HFFc6 (cell line): Measurements from ENCODE around the gene TPPP. TPM values are rescaled to one million over a fixed set of nuclear protein-coding genes. Genes with fewer than 3 reads are reported as not detected.

ENCODE experiments used
- DNase-seq: peaks from one replicate; pipeline ENCODE4 v3.0.0-alpha.2; 2018
- H3K27ac Mint-ChIP-seq: 2 replicates; pipeline ENCODE4 v1.8.0; 2020; ENCODE audit warnings: mild to moderate bottlenecking, mixed read lengths
- H3K27me3 Mint-ChIP-seq: 2 replicates; pipeline ENCODE4 v1.8.0; 2021; ENCODE audit warnings: mild to moderate bottlenecking, moderate library complexity, mixed read lengths; ENCODE audit not compliant: insufficient read depth
- H3K36me3 Mint-ChIP-seq: 2 replicates; pipeline ENCODE4 v1.8.0; 2021; ENCODE audit warnings: low read depth, mixed read lengths
- H3K4me1 Mint-ChIP-seq: 2 replicates; pipeline ENCODE4 v1.8.0; 2020; ENCODE audit warnings: low read depth, mixed read lengths
- H3K4me3 Mint-ChIP-seq: 2 replicates; pipeline ENCODE4 v1.8.0; 2020; ENCODE audit warnings: mild to moderate bottlenecking, moderate library complexity, mixed read lengths
- H3K9me3 Mint-ChIP-seq: 2 replicates; pipeline ENCODE4 v1.8.0; 2020; ENCODE audit warnings: mild to moderate bottlenecking, mixed read lengths
- total RNA-seq, 6 experiments: library from RNA; stranded (reverse); fragmentation: NEBNext Ultra II Directional; extraction: Animal tissue kit (Norgen Biotek cat#: 25700); gene quantifications; 2 replicates in 1 of 6; 3 replicates in 5 of 6; pipeline ENCODE4 v1.2.3, GENCODE V29; 2021
- TF ChIP-seq, protein P1 (sequence below): fragments of 200-600 bp; sonication (generic); IDR thresholded peaks from 2 replicates; pipeline ENCODE4 v1.5.0; 2021; ENCODE audit warnings: antibody characterized with exemption, mild to moderate bottlenecking

The TPPP gene
- total RNA-seq, 6 experiments from 2014 or later, result 0.19 to 0.43 (median 0.30) TPM

DNA sequence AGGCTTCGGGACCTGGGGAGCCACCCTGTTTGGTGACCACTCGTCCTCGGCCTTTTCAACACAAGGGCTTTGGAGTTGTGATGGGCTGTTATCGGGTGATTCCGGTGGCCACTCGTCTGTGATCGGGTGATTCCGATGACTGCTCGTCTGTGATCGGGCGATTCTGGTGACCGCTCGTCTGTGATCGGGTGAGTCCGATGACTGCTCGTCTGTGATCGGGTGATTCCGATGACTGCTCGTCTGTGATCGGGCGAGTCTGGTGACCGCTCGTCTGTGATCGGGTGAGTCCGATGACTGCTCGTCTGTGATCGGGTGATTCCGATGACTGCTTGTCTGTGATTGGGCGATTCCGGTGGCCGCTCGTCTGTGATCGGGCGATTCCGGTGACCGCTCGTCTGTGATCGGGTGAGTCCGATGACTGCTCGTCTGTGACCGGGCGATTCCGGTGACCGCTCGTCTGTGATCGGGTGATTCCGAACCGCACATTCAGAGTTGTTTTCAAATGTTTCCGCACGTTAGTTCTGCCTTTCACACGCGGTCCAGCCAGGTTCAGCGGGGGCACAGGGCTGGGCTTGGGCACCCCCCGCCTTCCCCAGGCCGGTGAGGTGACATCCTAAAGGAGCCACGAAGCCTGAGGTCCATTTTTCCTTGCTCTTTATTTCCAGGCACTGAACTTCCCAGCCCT is 30.3 kb downstream of the TPPP start:
- Mint-ChIP-seq H3K27me3 (no peaks in the 10 kb centered on the region; the same call in none of the 2 replicates), H3K9me3 (peaks cover 6% of the 10 kb centered on the region; the same call in 1 of the 2 replicates), H3K27ac (no peak overlapping the region), H3K4me3 (no peak overlapping the region), H3K4me1 (peaks cover 7% of the 10 kb centered on the region), H3K36me3 (peaks cover 36% of the 10 kb centered on the region)
- no peak for DNase-seq
- TF ChIP-seq, protein P1, sequence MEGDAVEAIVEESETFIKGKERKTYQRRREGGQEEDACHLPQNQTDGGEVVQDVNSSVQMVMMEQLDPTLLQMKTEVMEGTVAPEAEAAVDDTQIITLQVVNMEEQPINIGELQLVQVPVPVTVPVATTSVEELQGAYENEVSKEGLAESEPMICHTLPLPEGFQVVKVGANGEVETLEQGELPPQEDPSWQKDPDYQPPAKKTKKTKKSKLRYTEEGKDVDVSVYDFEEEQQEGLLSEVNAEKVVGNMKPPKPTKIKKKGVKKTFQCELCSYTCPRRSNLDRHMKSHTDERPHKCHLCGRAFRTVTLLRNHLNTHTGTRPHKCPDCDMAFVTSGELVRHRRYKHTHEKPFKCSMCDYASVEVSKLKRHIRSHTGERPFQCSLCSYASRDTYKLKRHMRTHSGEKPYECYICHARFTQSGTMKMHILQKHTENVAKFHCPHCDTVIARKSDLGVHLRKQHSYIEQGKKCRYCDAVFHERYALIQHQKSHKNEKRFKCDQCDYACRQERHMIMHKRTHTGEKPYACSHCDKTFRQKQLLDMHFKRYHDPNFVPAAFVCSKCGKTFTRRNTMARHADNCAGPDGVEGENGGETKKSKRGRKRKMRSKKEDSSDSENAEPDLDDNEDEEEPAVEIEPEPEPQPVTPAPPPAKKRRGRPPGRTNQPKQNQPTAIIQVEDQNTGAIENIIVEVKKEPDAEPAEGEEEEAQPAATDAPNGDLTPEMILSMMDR, result no peak

DNA sequence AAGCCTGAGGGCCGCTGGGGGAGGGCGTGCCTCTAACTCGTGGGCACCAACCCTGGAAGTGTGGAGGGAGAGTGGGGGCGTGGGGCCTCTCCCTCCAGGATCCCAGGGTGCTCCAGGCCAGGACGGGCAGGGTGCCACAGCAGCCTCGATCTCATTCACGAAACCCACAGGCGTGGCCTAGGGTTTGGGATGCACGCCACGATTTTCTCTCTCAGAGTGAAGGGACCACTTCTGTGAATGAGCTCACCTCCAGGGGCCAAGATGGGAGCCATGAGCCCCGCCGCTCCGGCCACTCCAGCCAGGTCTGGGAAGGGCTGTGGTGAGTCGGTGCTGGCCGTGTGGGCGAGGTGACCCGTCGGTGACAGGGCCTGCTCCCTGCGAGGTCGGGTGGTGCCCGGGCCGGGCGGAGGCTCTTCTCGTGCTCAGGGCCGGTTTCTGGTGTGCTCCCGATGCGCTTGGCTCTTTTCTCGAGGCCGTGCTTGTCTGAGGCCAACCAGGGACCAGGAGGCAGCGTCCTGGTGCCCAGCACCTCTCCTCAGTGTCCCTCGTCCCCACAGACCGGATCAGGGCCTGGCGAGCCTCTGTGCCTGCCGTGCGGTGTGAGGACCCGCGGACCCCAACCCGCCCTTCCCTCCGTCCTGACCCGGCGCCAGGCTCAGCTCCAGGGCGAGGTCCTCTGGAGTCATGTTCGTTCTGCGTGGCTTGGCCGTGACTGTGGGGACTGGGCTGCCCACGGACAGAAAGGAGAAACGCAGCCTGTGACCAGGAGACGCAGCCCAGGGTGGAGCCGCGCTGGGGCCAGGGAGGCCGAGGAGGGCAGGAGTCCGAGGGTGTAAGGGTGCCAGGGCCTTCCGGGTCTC is 31.0 kb downstream of the TPPP start:
- no peak for DNase-seq
- peaks cover 37% of the 10 kb centered on the region for H3K36me3 Mint-ChIP-seq
- no peaks in the 10 kb centered on the region; the same call in none of the 2 replicates for H3K27me3 Mint-ChIP-seq
- TF ChIP-seq, protein P1, result no peak
- H3K27ac Mint-ChIP-seq, result no peak overlapping the region
- H3K9me3 Mint-ChIP-seq, result peaks cover 6% of the 10 kb centered on the region; the same call in 1 of the 2 replicates
- no peak overlapping the region for H3K4me3 Mint-ChIP-seq
- peaks cover 15% of the 10 kb centered on the region for H3K4me1 Mint-ChIP-seq

DNA sequence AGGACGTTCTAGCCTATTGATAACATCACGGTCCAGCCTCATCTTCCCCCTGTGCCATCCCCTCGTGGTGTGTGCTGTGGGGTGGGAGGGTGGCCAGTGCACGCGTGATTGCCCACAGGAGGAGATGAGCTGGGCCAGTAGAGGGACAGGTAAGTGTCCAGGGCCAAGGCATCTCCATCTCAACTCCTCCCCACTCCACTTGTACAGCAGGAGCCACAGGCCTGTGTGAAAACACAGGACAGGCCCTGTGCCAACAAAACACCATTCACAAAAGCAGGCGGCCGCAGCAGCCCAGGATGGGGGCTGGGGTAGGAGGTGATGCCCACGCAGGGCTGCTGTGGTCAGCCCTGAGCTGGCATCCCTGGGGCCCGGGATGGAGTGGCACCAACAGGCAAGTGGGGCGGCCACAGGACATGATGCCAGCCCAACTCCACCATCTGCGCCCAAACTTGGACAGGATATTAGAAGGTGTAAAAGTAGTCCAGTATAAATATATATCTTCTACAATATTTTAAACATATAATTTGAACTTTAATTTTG is 32.6 kb downstream of the TPPP start:
- DNase-seq, result no peak
- H3K9me3 Mint-ChIP-seq, result peaks cover 6% of the 10 kb centered on the region; the same call in 1 of the 2 replicates
- H3K36me3 Mint-ChIP-seq, result peaks cover 37% of the 10 kb centered on the region
- H3K4me1 Mint-ChIP-seq, result peaks cover 15% of the 10 kb centered on the region
- H3K27me3 Mint-ChIP-seq, result no peaks in the 10 kb centered on the region; the same call in none of the 2 replicates
- no peak overlapping the region for H3K4me3 Mint-ChIP-seq
- H3K27ac Mint-ChIP-seq, result no peak overlapping the region
- TF ChIP-seq, protein P1, result no peak

DNA sequence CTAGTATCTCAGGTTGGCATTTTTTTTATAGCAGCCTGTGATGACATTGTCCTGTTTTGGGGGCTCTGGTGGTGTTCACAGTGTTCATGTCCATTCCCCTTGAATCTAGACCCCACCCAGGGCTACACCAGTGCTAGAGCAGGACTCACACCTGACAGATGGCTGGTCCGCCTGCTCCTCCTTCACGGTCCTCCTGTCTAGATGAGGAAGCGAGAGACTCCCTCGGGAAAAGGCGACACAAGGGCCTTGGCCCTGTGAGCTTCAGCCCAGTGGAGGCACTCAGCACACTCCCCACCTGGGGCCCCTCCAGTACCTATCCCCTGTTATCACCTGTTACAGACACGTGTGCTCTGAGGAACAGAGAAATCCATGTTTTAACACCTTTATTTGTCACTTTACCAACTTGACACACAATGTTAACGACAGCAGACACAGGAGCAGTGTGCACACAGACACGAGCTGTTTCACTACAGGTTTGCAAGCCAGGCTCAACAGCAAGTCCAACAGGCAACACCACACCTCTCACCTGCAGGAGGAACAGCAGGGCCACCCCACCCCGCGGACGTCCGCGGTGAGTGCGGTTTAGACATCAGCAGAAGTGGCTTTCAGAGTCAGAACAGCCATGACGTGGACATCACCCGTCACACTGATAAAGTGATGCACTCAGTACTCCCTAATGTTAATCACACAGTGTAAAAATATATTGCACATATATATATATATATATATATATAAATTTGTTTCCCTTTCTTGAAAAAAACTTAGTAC is 33.5 kb downstream of the TPPP start:
- TF ChIP-seq, protein P1, result no peak
- no peak for DNase-seq
- peaks cover 6% of the 10 kb centered on the region; the same call in 1 of the 2 replicates for H3K9me3 Mint-ChIP-seq
- H3K27ac Mint-ChIP-seq, result no peak overlapping the region
- H3K27me3 Mint-ChIP-seq, result no peaks in the 10 kb centered on the region; the same call in none of the 2 replicates
- H3K4me1 Mint-ChIP-seq, result peaks cover 15% of the 10 kb centered on the region
- peaks cover 37% of the 10 kb centered on the region for H3K36me3 Mint-ChIP-seq
- H3K4me3 Mint-ChIP-seq, result no peak overlapping the region

DNA sequence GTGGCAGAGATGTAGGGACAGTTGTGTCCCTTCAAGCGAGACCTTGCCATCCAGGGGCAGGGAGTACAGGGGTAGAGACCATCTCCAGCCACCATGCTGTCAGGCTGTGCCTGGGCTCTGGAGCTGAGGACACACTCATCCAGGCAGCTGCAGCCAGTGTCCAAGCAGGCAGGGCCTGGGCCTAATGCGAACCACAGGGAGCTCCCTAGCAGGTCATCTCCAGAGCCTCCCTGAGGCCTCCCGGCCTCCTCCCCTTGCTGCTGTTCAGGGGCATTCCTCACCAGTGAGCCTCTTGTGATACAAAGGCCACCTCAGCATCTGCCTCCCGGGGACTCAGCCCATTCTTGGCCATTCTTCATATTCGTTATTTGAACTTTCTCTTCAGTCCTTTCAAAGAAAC is 35.0 kb downstream of the TPPP start:
- TF ChIP-seq, protein P1, result no peak
- H3K4me3 Mint-ChIP-seq, result no peak overlapping the region
- H3K9me3 Mint-ChIP-seq, result peaks cover 6% of the 10 kb centered on the region; the same call in 1 of the 2 replicates
- H3K27me3 Mint-ChIP-seq, result no peaks in the 10 kb centered on the region; the same call in none of the 2 replicates
- DNase-seq, result no peak
- peaks cover 15% of the 10 kb centered on the region for H3K4me1 Mint-ChIP-seq
- H3K27ac Mint-ChIP-seq, result peak overlapping the region; percentile 75
- H3K36me3 Mint-ChIP-seq, result peaks cover 36% of the 10 kb centered on the region
